Smooth muscle cell (in vitro differentiated cells): ENCODE results near the gene PIGO. TPM values are rescaled to one million over a fixed set of nuclear protein-coding genes. Genes with fewer than 3 reads are reported as not detected.
A peak's percentile ranks its signal among the peaks of the same experiment; 100 is the strongest.

ENCODE experiments used
- DNase-seq: peaks from one replicate; lab custom pipeline; 2025; ENCODE audit not compliant: unreplicated experiment; lab: John Stamatoyannopoulos, UW
- H2AFZ ChIP-seq: fragments of 200-600 bp; sonication (generic); 2 replicates; pipeline ENCODE4 v1.6.0; 2016; ENCODE audit warnings: antibody characterized with exemption, low read depth, mild to moderate bottlenecking
- H3F3A ChIP-seq: fragments of 200-600 bp; sonication (generic); 2 replicates; pipeline ENCODE4 v1.6.0; 2017; ENCODE audit warnings: antibody characterized with exemption, low read depth
- H3K27ac ChIP-seq: fragments of 200-600 bp; sonication (generic); 2 replicates; pipeline ENCODE4 v1.5.1; 2016; ENCODE audit warnings: low read depth, mild to moderate bottlenecking
- H3K27me3 ChIP-seq: fragments of 200-600 bp; sonication (generic); 2 replicates; pipeline ENCODE4 v1.6.1; 2016; ENCODE audit warnings: low read depth, mild to moderate bottlenecking
- H3K36me3 ChIP-seq: fragments of 200-600 bp; sonication (generic); 2 replicates; pipeline ENCODE4 v1.5.1; 2016; ENCODE audit warnings: low read depth
- H3K4me1 ChIP-seq: fragments of 200-600 bp; sonication (generic); 2 replicates; pipeline ENCODE4 v1.5.1; 2016; ENCODE audit warnings: low read depth
- H3K4me2 ChIP-seq: fragments of 200-600 bp; sonication (generic); 2 replicates; pipeline ENCODE4 v1.6.0; 2016; ENCODE audit warnings: mild to moderate bottlenecking
- H3K4me3 ChIP-seq: fragments of 200-600 bp; sonication (generic); 2 replicates; pipeline ENCODE4 v1.5.1; 2016; ENCODE audit warnings: mild to moderate bottlenecking
- H3K79me2 ChIP-seq: fragments of 200-600 bp; sonication (generic); 2 replicates; pipeline ENCODE4 v1.6.0; 2016; ENCODE audit warnings: low read depth, mild to moderate bottlenecking
- H3K9ac ChIP-seq: fragments of 200-600 bp; sonication (generic); 2 replicates; pipeline ENCODE4 v1.6.0; 2016; ENCODE audit warnings: low read depth
- H3K9me3 ChIP-seq: fragments of 200-600 bp; sonication (generic); replicated peaks from 2 replicates; pipeline ENCODE4 v1.5.1; 2016; ENCODE audit warnings: low read depth
- H4K20me1 ChIP-seq: fragments of 200-600 bp; sonication (generic); 2 replicates; pipeline ENCODE4 v1.6.0; 2016; ENCODE audit warnings: low read depth
- WGBS: methylation state at CpG from one replicate; pipeline ENCODE4 v1.1.7; 2016; ENCODE audit warnings: low lambda C conversion rate; 5-methylcytosine and 5-hydroxymethylcytosine counted together
- polyA plus RNA-seq: library from polyadenylated mRNA; unstranded; fragments of >200 nt; fragmentation: Nextera tagmentation; extraction: Ambion mirVana; gene quantifications from 2 replicates; pipeline ENCODE4 v1.2.1, GENCODE V29; 2016
- total RNA-seq: library from RNA; depleted of rRNA; stranded (reverse); fragments of >200 nt; gene quantifications from 2 replicates; pipeline ENCODE4 v1.2.3, GENCODE V29; 2014
- TF ChIP-seq, protein P1 (sequence below): fragments of 200-600 bp; sonication (generic); IDR thresholded peaks from 2 replicates; pipeline ENCODE4 v1.5.1; 2017; ENCODE audit warnings: borderline replicate concordance, mild to moderate bottlenecking, antibody characterized with exemption; ENCODE audit not compliant: insufficient read depth, poor library complexity, severe bottlenecking

Gene PIGO
- total and polyA plus RNA-seq, 2 experiments from 2014 or later: 27.5 to 29.5 TPM

GRCh38 chr9:35073279-35073612 is 23.1 kb downstream of the PIGO start:
- DNase-seq: no peak
- Histone ChIP-seq H3K4me3 (peak overlapping the region; percentile 19), H3K4me2 (peak overlapping the region; percentile 77), H3K9ac (peak overlapping the region; percentile 46), H3F3A (peaks cover 6% of the 10 kb centered on the region), H3K27me3 (peaks cover 4% of the 10 kb centered on the region), H3K36me3 (no peaks in the 10 kb centered on the region), H3K4me1 (peaks cover 25% of the 10 kb centered on the region), H3K79me2 (peaks cover 54% of the 10 kb centered on the region), H3K9me3 (no peaks in the 10 kb centered on the region), H2AFZ (no peak overlapping the region), H4K20me1 (peaks cover 41% of the 10 kb centered on the region), H3K27ac (peak overlapping the region; percentile 100)
- TF ChIP-seq, protein P1, sequence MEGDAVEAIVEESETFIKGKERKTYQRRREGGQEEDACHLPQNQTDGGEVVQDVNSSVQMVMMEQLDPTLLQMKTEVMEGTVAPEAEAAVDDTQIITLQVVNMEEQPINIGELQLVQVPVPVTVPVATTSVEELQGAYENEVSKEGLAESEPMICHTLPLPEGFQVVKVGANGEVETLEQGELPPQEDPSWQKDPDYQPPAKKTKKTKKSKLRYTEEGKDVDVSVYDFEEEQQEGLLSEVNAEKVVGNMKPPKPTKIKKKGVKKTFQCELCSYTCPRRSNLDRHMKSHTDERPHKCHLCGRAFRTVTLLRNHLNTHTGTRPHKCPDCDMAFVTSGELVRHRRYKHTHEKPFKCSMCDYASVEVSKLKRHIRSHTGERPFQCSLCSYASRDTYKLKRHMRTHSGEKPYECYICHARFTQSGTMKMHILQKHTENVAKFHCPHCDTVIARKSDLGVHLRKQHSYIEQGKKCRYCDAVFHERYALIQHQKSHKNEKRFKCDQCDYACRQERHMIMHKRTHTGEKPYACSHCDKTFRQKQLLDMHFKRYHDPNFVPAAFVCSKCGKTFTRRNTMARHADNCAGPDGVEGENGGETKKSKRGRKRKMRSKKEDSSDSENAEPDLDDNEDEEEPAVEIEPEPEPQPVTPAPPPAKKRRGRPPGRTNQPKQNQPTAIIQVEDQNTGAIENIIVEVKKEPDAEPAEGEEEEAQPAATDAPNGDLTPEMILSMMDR: no peak
- 96% methylated on average over 2 of the region's 2 CpGs for WGBS

DNA sequence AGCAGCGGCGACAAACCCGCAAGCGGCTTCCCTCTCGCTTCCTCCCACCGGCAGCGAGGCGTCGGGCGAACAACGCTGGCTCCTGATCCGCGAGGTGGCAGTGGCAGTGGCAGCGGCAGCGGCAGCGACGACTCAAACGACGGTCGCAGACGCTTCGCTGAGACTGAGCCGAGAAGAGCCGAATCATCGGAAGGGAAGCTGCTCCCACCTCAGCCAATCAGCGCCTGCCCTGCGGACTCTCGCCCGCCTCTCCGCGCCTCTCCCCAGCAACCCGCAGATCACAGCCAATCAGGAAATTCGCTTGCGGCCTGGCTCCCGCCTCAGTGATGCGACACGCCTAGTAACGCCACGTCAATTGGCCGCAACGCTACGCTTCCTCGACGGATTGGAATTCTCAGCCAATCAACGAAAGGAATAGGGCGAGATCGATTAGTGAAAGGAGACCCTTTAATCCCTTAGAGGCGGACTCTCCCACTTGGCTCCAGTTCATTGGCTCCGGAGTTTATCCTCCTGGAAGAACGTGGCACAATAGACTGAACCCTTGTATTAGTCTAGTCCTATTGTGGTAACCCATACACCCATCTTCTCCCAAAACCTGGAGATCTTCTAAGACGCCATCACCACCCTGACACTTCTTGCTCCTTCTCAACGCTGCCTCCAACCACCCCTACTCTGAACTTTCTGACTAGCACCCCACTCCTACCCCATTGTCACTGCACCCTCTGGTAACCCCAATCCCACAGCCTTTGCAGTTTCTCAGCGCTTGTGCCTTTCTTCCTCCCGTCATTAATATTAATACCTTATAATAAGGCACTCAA is 23.7 kb downstream of the PIGO start, which contains the start of gene VCP:
Gene VCP (minus strand): TSS at position 165 of the 818 bp plus-strand sequence. CDS start 272 bp downstream, outside the sequence.
- TF ChIP-seq, protein P1: no peak

GRCh38 chr9:35071814-35072460 is 24.5 kb downstream of the PIGO start:
- Histone ChIP-seq H3K79me2 (peaks cover 54% of the 10 kb centered on the region), H3K4me3 (peak overlapping the region; percentile 100), H4K20me1 (peaks cover 54% of the 10 kb centered on the region), H3K4me1 (peaks cover 22% of the 10 kb centered on the region), H3K9me3 (no peaks in the 10 kb centered on the region), H3K27me3 (peaks cover 4% of the 10 kb centered on the region), H2AFZ (peak overlapping the region; percentile 70), H3K27ac (peak overlapping the region; percentile 100), H3F3A (peaks cover 6% of the 10 kb centered on the region), H3K36me3 (peaks cover 2% of the 10 kb centered on the region), H3K9ac (peak overlapping the region; percentile 100), H3K4me2 (peak overlapping the region; percentile 94)
- TF ChIP-seq, protein P1: peak; percentile 34
- DNase-seq: peak; percentile 77
- WGBS: 1% methylated on average over 49 of the region's 79 CpGs

More for the DNA sequence above, 23.7 kb downstream of the PIGO start, which contains the start of gene VCP:
- Histone ChIP-seq H3K9ac (peak within 1 kb of the TSS; percentile 100), H3K4me3 (peak within 1 kb of the TSS; percentile 100), H4K20me1 (peaks cover 47% of the 10 kb centered on the region), H3K4me1 (peaks cover 22% of the 10 kb centered on the region), H3F3A (peaks cover 6% of the 10 kb centered on the region), H2AFZ (peak within 1 kb of the TSS; percentile 70), H3K79me2 (peaks cover 54% of the 10 kb centered on the region), H3K27me3 (peaks cover 4% of the 10 kb centered on the region), H3K4me2 (peak within 1 kb of the TSS; percentile 94), H3K36me3 (no peaks in the 10 kb centered on the region), H3K9me3 (no peaks in the 10 kb centered on the region), H3K27ac (peak within 1 kb of the TSS; percentile 100)
- peak; percentile 81 for DNase-seq
- 5% methylated on average over 54 of the region's 54 CpGs for WGBS
